SK-N-SH (cell line): ENCODE measurements around the gene AGAP1. TPM values are rescaled to one million over a fixed set of nuclear protein-coding genes. Genes with fewer than 3 reads are reported as not detected.

Source experiments
- CTCF ChIA-PET: fragments of 300-600, 350-600 bp; formaldehyde crosslinking; extraction: SDS; loops from one replicate; lab custom pipeline; 2021; lab: Yijun Ruan, JAX
- POLR2A ChIA-PET: fragments of 350-600 bp; sonication (Branson Sonifier 250); formaldehyde crosslinking; extraction: SDS; loops from one replicate; lab custom pipeline; 2020; ENCODE audit warnings: antibody characterized with exemption, inconsistent platforms; lab: Yijun Ruan, JAX
- DNase-seq: peaks from one replicate; pipeline ENCODE4 v3.0.0; 2012
- H2AFZ ChIP-seq: fragments of 200-600 bp; sonication (generic); 2 replicates; pipeline ENCODE4 v1.8.1; 2016; ENCODE audit warnings: antibody characterized with exemption, mild to moderate bottlenecking, low read depth
- H3F3A ChIP-seq: fragments of 200-600 bp; sonication (generic); replicated peaks from 2 replicates; pipeline ENCODE3; 2016; ENCODE audit warnings: antibody characterized with exemption, mild to moderate bottlenecking; ENCODE audit not compliant: insufficient read depth
- H3K27ac ChIP-seq, 2 experiments: fragments of 200-500 bp in 1 of 2; fragments of 200-600 bp in 1 of 2; sonication (Bioruptor generic) in 1 of 2; sonication (generic), shearing (Covaris generic) in 1 of 2; 2 replicates each; pipeline versions ENCODE4 v1.5.1 to v1.6.1; 2014 to 2016; ENCODE audit warnings: low read depth in 2 of 2, inconsistent platforms in 1 of 2, low read length in 1 of 2, mild to moderate bottlenecking in 1 of 2, mixed read lengths in 1 of 2
- H3K27me3 ChIP-seq: fragments of 200-600 bp; sonication (generic), shearing (Covaris generic); 2 replicates; pipeline ENCODE4 v1.6.1; 2016; ENCODE audit warnings: mixed run types; ENCODE audit not compliant: insufficient read depth
- H3K36me3 ChIP-seq, 2 experiments: fragments of 200-500 bp in 1 of 2; fragments of 200-600 bp in 1 of 2; sonication (Bioruptor generic) in 1 of 2; sonication (generic) in 1 of 2; replicated peaks in 1 of 2; 2 replicates each; pipeline versions ENCODE3 to v1.5.1; 2014 to 2016; ENCODE audit warnings: low read length in 1 of 2, mild to moderate bottlenecking in 1 of 2; ENCODE audit not compliant: insufficient read depth in 2 of 2, control insufficient read depth in 1 of 2
- H3K4me1 ChIP-seq, 2 experiments: fragments of 200-500 bp in 1 of 2; fragments of 200-600 bp in 1 of 2; sonication (Bioruptor generic) in 1 of 2; sonication (generic), shearing (Covaris generic) in 1 of 2; 2 replicates each; pipeline versions ENCODE4 v1.5.1 to v1.6.1; 2014 to 2016; ENCODE audit warnings: low read depth in 1 of 2, low read length in 1 of 2, mixed run types in 1 of 2; ENCODE audit not compliant: insufficient read depth in 2 of 2, control insufficient read depth in 1 of 2
- H3K4me2 ChIP-seq: fragments of 200-600 bp; sonication (generic), shearing (Covaris generic); 2 replicates; pipeline ENCODE4 v1.6.1; 2017; ENCODE audit warnings: mixed run types
- H3K4me3 ChIP-seq, 2 experiments: fragments of 200-500 bp in 1 of 2; fragments of 200-600 bp in 1 of 2; sonication (Bioruptor generic) in 1 of 2; sonication (generic), shearing (Covaris generic) in 1 of 2; 2 replicates each; pipeline versions ENCODE4 v1.5.1 to v1.8.1; 2014 to 2016; ENCODE audit warnings: low read depth in 2 of 2, inconsistent platforms in 1 of 2, low read length in 1 of 2, mild to moderate bottlenecking in 1 of 2, mixed read lengths in 1 of 2, moderate library complexity in 1 of 2
- H3K79me2 ChIP-seq: fragments of 200-600 bp; sonication (generic); 2 replicates; pipeline ENCODE4 v1.8.1; 2017; ENCODE audit warnings: mild to moderate bottlenecking; ENCODE audit not compliant: insufficient read depth
- H3K9ac ChIP-seq: fragments of 200-600 bp; sonication (generic); 2 replicates; pipeline ENCODE4 v1.6.1; 2017; ENCODE audit warnings: mixed run types
- H3K9me2 ChIP-seq: fragments of 200-600 bp; sonication (generic); 2 replicates; pipeline ENCODE4 v1.6.1; 2017; ENCODE audit warnings: mixed run types
- H3K9me3 ChIP-seq: fragments of 200-600 bp; sonication (generic); 2 replicates; pipeline ENCODE4 v1.6.1; 2017; ENCODE audit warnings: mixed run types, mild to moderate bottlenecking, moderate library complexity
- H4K20me1 ChIP-seq: fragments of 200-600 bp; sonication (generic); 2 replicates; pipeline ENCODE4 v1.6.1; 2017; ENCODE audit warnings: mild to moderate bottlenecking, mixed run types; ENCODE audit not compliant: insufficient read depth
- CHD2 ChIP-seq: fragments of 150-350 bp; IDR thresholded peaks from 2 replicates; pipeline ENCODE4 v1.6.1; 2018; ENCODE audit warnings: low read length; ENCODE audit not compliant: partially characterized antibody
- ELF1 ChIP-seq: IDR thresholded peaks from 2 replicates; pipeline ENCODE4 v1.4.0; 2012
- EP300 ChIP-seq, 2 experiments: IDR thresholded peaks; 2 replicates each; pipeline versions ENCODE4 v1.4.0 to v1.6.1; 2012; ENCODE audit warnings: borderline replicate concordance in 1 of 2, low read depth in 1 of 2, low read length in 1 of 2
- EZH2phosphoT487 ChIP-seq: fragments of 200-600 bp; sonication (generic); IDR thresholded peaks from 2 replicates; pipeline ENCODE4 v1.6.1; 2017; ENCODE audit warnings: low read depth, mixed run types, mild to moderate bottlenecking, antibody characterized with exemption, moderate library complexity, borderline replicate concordance
- FOXJ3 ChIP-seq: sonication (generic); formaldehyde crosslinking; IDR thresholded peaks from 2 replicates; pipeline ENCODE4 v1.5.1; 2020; ENCODE audit warnings: mild to moderate bottlenecking, missing genetic modification reagents
- FOXM1 ChIP-seq: IDR thresholded peaks from 2 replicates; pipeline ENCODE4 v1.4.0; 2012; ENCODE audit warnings: low read depth, mild to moderate bottlenecking
- GABPA ChIP-seq: IDR thresholded peaks from 2 replicates; pipeline ENCODE4 v1.4.0; 2012; ENCODE audit warnings: low read depth, mild to moderate bottlenecking
- GATA2 ChIP-seq: sonication (generic); formaldehyde crosslinking; IDR thresholded peaks from 2 replicates; pipeline ENCODE4 v1.5.0; 2020; ENCODE audit warnings: mild to moderate bottlenecking, missing genetic modification reagents
- IRF3 ChIP-seq: fragments of 150-350 bp; IDR thresholded peaks from 2 replicates; pipeline ENCODE4 v1.6.1; 2016; ENCODE audit warnings: mild to moderate bottlenecking, low read depth, low read length
- MAX ChIP-seq: IDR thresholded peaks from 2 replicates; pipeline ENCODE4 v1.4.0; 2012; ENCODE audit warnings: low read depth
- MEF2A ChIP-seq: IDR thresholded peaks from 2 replicates; pipeline ENCODE4 v1.4.0; 2012; ENCODE audit warnings: low read depth, borderline replicate concordance
- MXI1 ChIP-seq: IDR thresholded peaks from 2 replicates; pipeline ENCODE4 v1.6.1; 2012; ENCODE audit warnings: mild to moderate bottlenecking, low read depth, low read length, improper control_type of control experiment
- NFIC ChIP-seq: IDR thresholded peaks from 2 replicates; pipeline ENCODE4 v1.4.0; 2012; ENCODE audit warnings: borderline replicate concordance
- POLR2AphosphoS5 ChIP-seq: IDR thresholded peaks from 2 replicates; pipeline ENCODE4 v1.6.1; 2012; ENCODE audit warnings: low read depth, low read length
- RCOR1 ChIP-seq: fragments of 150-350 bp; IDR thresholded peaks from 2 replicates; pipeline ENCODE4 v1.6.1; 2017; ENCODE audit warnings: antibody characterized with exemption, low read length
- RXRA ChIP-seq: IDR thresholded peaks from 2 replicates; pipeline ENCODE4 v1.4.0; 2012; ENCODE audit warnings: low read depth, mild to moderate bottlenecking, borderline replicate concordance
- SIN3A ChIP-seq: IDR thresholded peaks from 2 replicates; pipeline ENCODE4 v1.6.1; 2012; ENCODE audit warnings: low read depth, mild to moderate bottlenecking, low read length, moderate library complexity, borderline replicate concordance
- TAF1 ChIP-seq: IDR thresholded peaks from 2 replicates; pipeline ENCODE4 v1.6.1; 2012; ENCODE audit warnings: low read depth, mild to moderate bottlenecking, low read length, moderate library complexity, borderline replicate concordance
- USF2 ChIP-seq: fragments of 150-350 bp; IDR thresholded peaks from 2 replicates; pipeline ENCODE4 v1.6.1; 2017; ENCODE audit warnings: antibody characterized with exemption, low read length, low read depth, borderline replicate concordance
- YY1 ChIP-seq: IDR thresholded peaks from 2 replicates; pipeline ENCODE4 v1.4.0; 2012; ENCODE audit warnings: low read depth, mild to moderate bottlenecking
- WGBS: methylation state at CpG from one replicate; pipeline ENCODE4 v1.1.6; 2017; ENCODE audit warnings: low lambda C conversion rate; 5-methylcytosine and 5-hydroxymethylcytosine counted together
- polyA plus RNA-seq, 3 experiments: library from polyadenylated mRNA; depleted of rRNA; stranded (reverse); fragments of >200 nt; gene quantifications; 2 replicates each; pipeline ENCODE4 v1.2.3, GENCODE V29; 2012
- TF ChIP-seq, protein P1 (sequence below): IDR thresholded peaks from 2 replicates; pipeline ENCODE4; 2012
- TF ChIP-seq, protein P2 (sequence below): fragments of 200-600 bp; sonication (generic); IDR thresholded peaks from 2 replicates; pipeline ENCODE4 v1.6.1; 2017; ENCODE audit warnings: antibody characterized with exemption, mild to moderate bottlenecking, moderate library complexity

The AGAP1 gene
- polyA plus RNA-seq, 1 of the 3 experiments (the other 2 are of a cell fraction): 8.8 TPM

- Histone ChIP-seq H3K4me2 (no peak overlapping the region), H3K9ac (no peak overlapping the region), H3K36me3 (no peaks in the 10 kb centered on the region), H2AFZ (no peak overlapping the region), H3K79me2 (no peaks in the 10 kb centered on the region), H3K4me1 (no peaks in the 10 kb centered on the region), H3F3A (no peaks in the 10 kb centered on the region), H3K9me3 (no peaks in the 10 kb centered on the region), H3K9me2 (no peaks in the 10 kb centered on the region), H3K27me3 (no peaks in the 10 kb centered on the region), H3K4me3 (no peak overlapping the region), H4K20me1 (no peaks in the 10 kb centered on the region), H3K27ac (no peak overlapping the region)
- no peak for DNase-seq
- ChIA-PET CTCF (interaction anchor here (0.6 to 1.5 kb wide), 2 partner anchors 11 to 18 kb away, joined by 3 read pairs; no protein-coding TSS in a partner anchor), POLR2A (no interaction called here)
- TF ChIP-seq SIN3A (no peak), FOXM1 (no peak), RXRA (no peak), GATA2 (CRISPR knock-in tag) (no peak), RCOR1 (no peak), POLR2AphosphoS5 (no peak), GABPA (no peak), USF2 (no peak), MXI1 (no peak), EZH2phosphoT487 (no peak), FOXJ3 (no peak), TAF1 (no peak), ELF1 (no peak), MEF2A (no peak), EP300 (IDR thresholded peaks at IDR 0.05; ENCODE audit: borderline replicate concordance in 1 of 2, low read depth in 1 of 2, low read length in 1 of 2) (no peak), NFIC (no peak), MAX (no peak)
- 61% methylated on average over 6 of the region's 6 CpGs for WGBS
Measured at GRCh38 chr2:235445116-235445515, 48.7 kb upstream of the AGAP1 start.

DNA sequence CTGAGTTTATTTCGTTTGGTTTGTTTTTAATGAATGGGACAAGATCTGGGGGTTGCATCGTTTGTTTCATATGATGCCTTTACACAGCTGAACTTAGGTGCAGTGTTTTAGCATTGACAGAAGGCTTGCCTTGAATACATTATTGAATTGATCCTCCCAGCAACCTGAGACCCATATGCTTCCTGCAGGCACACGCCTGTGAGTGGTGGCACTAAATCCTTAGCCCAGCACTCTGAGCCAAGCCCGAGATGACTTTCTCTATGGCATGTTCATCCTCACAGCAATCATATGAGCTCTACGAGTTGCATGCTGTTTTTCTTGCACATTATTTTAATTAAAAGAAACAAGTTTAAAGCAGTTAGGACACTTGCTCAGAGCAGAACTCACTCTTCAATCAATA, 47.8 kb upstream of the AGAP1 start:
- H3K27ac ChIP-seq: no peak overlapping the region
- H3K9me3 ChIP-seq: no peaks in the 10 kb centered on the region
- H3K4me2 ChIP-seq: no peak overlapping the region
- no peak overlapping the region for H3K4me3 ChIP-seq
- no peaks in the 10 kb centered on the region for H3K4me1 ChIP-seq
- no peaks in the 10 kb centered on the region for H3K9me2 ChIP-seq
- 34% methylated on average over 4 of the region's 5 CpGs for WGBS
- CTCF ChIA-PET: interaction anchor here (1.5 kb wide), 1 partner anchor 10 kb away, joined by 3 read pairs; no protein-coding TSS in a partner anchor
- H4K20me1 ChIP-seq: no peaks in the 10 kb centered on the region
- POLR2A ChIA-PET: no interaction called here
- no peaks in the 10 kb centered on the region for H3K36me3 ChIP-seq
- no peak overlapping the region for H2AFZ ChIP-seq
- H3K79me2 ChIP-seq: no peaks in the 10 kb centered on the region
- no peak for DNase-seq
- H3K27me3 ChIP-seq: no peaks in the 10 kb centered on the region
- H3F3A ChIP-seq: no peaks in the 10 kb centered on the region
- no peak overlapping the region for H3K9ac ChIP-seq
- no peak for TF ChIP-seq GABPA
- TF ChIP-seq TAF1: no peak
- no peak for TF ChIP-seq EP300 (IDR thresholded peaks at IDR 0.05; ENCODE audit: borderline replicate concordance in 1 of 2, low read depth in 1 of 2, low read length in 1 of 2)
- no peak for TF ChIP-seq CHD2
- no peak for TF ChIP-seq YY1
- TF ChIP-seq IRF3: no peak
- TF ChIP-seq FOXM1: no peak
- no peak for TF ChIP-seq RCOR1
- TF ChIP-seq, protein P1, sequence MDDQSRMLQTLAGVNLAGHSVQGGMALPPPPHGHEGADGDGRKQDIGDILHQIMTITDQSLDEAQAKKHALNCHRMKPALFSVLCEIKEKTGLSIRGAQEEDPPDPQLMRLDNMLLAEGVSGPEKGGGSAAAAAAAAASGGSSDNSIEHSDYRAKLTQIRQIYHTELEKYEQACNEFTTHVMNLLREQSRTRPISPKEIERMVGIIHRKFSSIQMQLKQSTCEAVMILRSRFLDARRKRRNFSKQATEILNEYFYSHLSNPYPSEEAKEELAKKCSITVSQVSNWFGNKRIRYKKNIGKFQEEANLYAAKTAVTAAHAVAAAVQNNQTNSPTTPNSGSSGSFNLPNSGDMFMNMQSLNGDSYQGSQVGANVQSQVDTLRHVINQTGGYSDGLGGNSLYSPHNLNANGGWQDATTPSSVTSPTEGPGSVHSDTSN: no peak
- TF ChIP-seq MEF2A: no peak
- TF ChIP-seq, protein P2, sequence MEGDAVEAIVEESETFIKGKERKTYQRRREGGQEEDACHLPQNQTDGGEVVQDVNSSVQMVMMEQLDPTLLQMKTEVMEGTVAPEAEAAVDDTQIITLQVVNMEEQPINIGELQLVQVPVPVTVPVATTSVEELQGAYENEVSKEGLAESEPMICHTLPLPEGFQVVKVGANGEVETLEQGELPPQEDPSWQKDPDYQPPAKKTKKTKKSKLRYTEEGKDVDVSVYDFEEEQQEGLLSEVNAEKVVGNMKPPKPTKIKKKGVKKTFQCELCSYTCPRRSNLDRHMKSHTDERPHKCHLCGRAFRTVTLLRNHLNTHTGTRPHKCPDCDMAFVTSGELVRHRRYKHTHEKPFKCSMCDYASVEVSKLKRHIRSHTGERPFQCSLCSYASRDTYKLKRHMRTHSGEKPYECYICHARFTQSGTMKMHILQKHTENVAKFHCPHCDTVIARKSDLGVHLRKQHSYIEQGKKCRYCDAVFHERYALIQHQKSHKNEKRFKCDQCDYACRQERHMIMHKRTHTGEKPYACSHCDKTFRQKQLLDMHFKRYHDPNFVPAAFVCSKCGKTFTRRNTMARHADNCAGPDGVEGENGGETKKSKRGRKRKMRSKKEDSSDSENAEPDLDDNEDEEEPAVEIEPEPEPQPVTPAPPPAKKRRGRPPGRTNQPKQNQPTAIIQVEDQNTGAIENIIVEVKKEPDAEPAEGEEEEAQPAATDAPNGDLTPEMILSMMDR: no peak
